Stomach (tissue), 9 donors: ENCODE data around the gene PDE3B. TPM values are rescaled to one million over a fixed set of nuclear protein-coding genes. Genes with fewer than 3 reads are reported as not detected.

Experiments
- DNase-seq, 2 donors: peaks; one replicate each; pipeline versions ENCODE4 v3.0.0 to v3.0.0-alpha.2; 2013 to 2019
- H3K27ac ChIP-seq, 5 donors: fragments of 200-600 bp in 4 of 5; sonication (generic) in 4 of 5; one replicate each; pipeline ENCODE4 v1.5.1; 2013 to 2019; ENCODE audit warnings: mild to moderate bottlenecking in 1 of 5, moderate library complexity in 1 of 5
- H3K27me3 ChIP-seq, 3 donors: fragments of 200-600 bp; sonication (generic); one replicate each; pipeline ENCODE4 v1.5.1; 2017 to 2019; ENCODE audit warnings: mixed run types in 1 of 3
- H3K36me3 ChIP-seq, 4 donors: fragments of 200-600 bp; sonication (generic); 1 replicate in 3 of 4; 2 replicates in 1 of 4; pipeline ENCODE4 v1.5.1; 2016 to 2019
- H3K4me1 ChIP-seq, 4 donors: fragments of 200-600 bp; sonication (generic); one replicate each; pipeline ENCODE4 v1.5.1; 2016 to 2019
- H3K4me3 ChIP-seq, 4 donors: fragments of 200-600 bp; sonication (generic) in 3 of 4; one replicate each; pipeline ENCODE4 v1.5.1; 2016 to 2019; ENCODE audit warnings: mild to moderate bottlenecking in 1 of 4
- H3K9me3 ChIP-seq, 4 donors: fragments of 200-600 bp; sonication (generic); one replicate each; pipeline ENCODE4 v1.5.1; 2016 to 2019
- CTCF ChIP-seq, 7 experiments: fragments of 450-650 bp in 4 of 7; fragments of 200-600 bp in 3 of 7; sonication (generic) in 3 of 7; IDR thresholded peaks; one replicate each; pipeline ENCODE4 v1.5.1; 2016 to 2019; ENCODE audit warnings: antibody characterized with exemption in 7 of 7, control low read depth in 2 of 7, mild to moderate bottlenecking in 1 of 7
- EP300 ChIP-seq: sonication (generic); formaldehyde crosslinking; IDR thresholded peaks from one replicate; pipeline ENCODE4 v1.6.1; 2017; ENCODE audit warnings: antibody characterized with exemption
- POLR2A ChIP-seq, 4 donors: fragments of 450-650 bp; IDR thresholded peaks; one replicate each; pipeline ENCODE4 v1.6.1; 2016; ENCODE audit warnings: antibody characterized with exemption in 4 of 4, control low read depth in 2 of 4, mild to moderate bottlenecking in 1 of 4, moderate library complexity in 1 of 4
- POLR2AphosphoS5 ChIP-seq, 3 donors: sonication (generic); formaldehyde crosslinking; IDR thresholded peaks; one replicate each; pipeline ENCODE4 v1.6.1; 2016; ENCODE audit warnings: antibody characterized with exemption in 3 of 3
- WGBS, 5 donors: extraction: QIAGEN DNeasy Blood & Tissue Kit in 3 of 5; methylation state at CpG; one replicate each; pipeline versions ENCODE4 v1.1.5 to v1.1.7; 2013 to 2018; 5-methylcytosine and 5-hydroxymethylcytosine counted together
- intact Hi-C: fragments of 100-400 bp; cut with DNase I; formaldehyde crosslinking; loops from one replicate; pipeline ENCODE4 v1.15.1; 2023; ENCODE audit warnings: low total_unique reads
- polyA plus RNA-seq, 3 donors: library from polyadenylated mRNA; stranded (reverse); fragments of 200-250 nt; gene quantifications; one replicate each; pipeline ENCODE4 v1.2.3, GENCODE V29; 2013
- total RNA-seq, 5 donors: library from RNA; depleted of rRNA; stranded (reverse); fragments of >200 nt; gene quantifications; one replicate each; pipeline versions ENCODE4 v1.1.0 to v1.2.3, GENCODE V29; 2014 to 2016
- donor health status: healthy with polysubstance abuse.
- donor health status: Bipolar disorder and iron deficiency.
- donor health status: healthy.

The PDE3B gene
- total and polyA plus RNA-seq, 8 donors, result 1.2 to 49.2 (median 14.2) TPM

GRCh38 chr11:14821031-14821430, 177.4 kb downstream of the PDE3B start:
- intact Hi-C loops, result no loop called here
- TF ChIP-seq POLR2A (IDR thresholded peaks at IDR 0.05) (no peak), POLR2AphosphoS5 (IDR thresholded peaks at IDR 0.05) (no peak), EP300 (no peak)
- no peak overlapping the region for H3K27ac ChIP-seq
- H3K36me3 ChIP-seq, result no peaks in the 10 kb centered on the region
- H3K4me3 ChIP-seq, result no peak overlapping the region
- H3K27me3 ChIP-seq, result no peaks in the 10 kb centered on the region
- no peaks in the 10 kb centered on the region for H3K4me1 ChIP-seq
- DNase-seq, result no peak
- no peaks in the 10 kb centered on the region for H3K9me3 ChIP-seq

DNA sequence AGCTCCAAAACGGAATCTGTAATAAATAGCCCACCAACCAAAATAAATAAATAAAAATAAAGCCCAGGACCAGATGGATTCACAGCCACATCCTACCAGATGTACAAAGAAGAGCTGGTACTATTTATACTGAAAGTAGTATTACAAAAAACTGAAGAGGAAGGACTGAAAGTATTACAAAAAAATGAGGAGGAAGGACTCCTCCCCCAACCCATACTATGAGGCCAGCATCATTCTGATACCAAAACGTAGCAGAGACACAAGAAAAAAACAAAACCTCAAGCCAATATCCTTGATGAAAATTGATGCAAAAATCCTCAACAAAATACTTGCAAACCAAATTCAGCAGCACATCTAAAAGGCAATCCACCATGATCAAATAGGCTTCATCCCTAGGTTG, 183.0 kb downstream of the PDE3B start:
- TF ChIP-seq EP300 (no peak), CTCF (IDR thresholded peaks at IDR 0.05) (no peak), POLR2A (IDR thresholded peaks at IDR 0.05) (no peak)
- Histone ChIP-seq H3K4me1 (no peaks in the 10 kb centered on the region), H3K9me3 (no peaks in the 10 kb centered on the region), H3K36me3 (no peaks in the 10 kb centered on the region), H3K27me3 (no peaks in the 10 kb centered on the region), H3K27ac (no peak overlapping the region), H3K4me3 (no peak overlapping the region)
- 78 to 90% (median 86%) methylated on average over 2 of the region's 2 CpGs for WGBS, 5 donors
- intact Hi-C loops, result no loop called here
- no peak for DNase-seq

GRCh38 chr11:14835496-14836492, 192.2 kb downstream of the PDE3B start:
- intact Hi-C loops, result no loop called here
- TF ChIP-seq EP300, result no peak
- no peak for TF ChIP-seq CTCF (IDR thresholded peaks at IDR 0.05)
- no peak for TF ChIP-seq POLR2A (IDR thresholded peaks at IDR 0.05)
- no peak for TF ChIP-seq POLR2AphosphoS5 (IDR thresholded peaks at IDR 0.05)
- H3K27ac ChIP-seq, result no peak overlapping the region

GRCh38 chr11:14842002-14842401, 198.4 kb downstream of the PDE3B start:
- Histone ChIP-seq H3K9me3 (no peaks in the 10 kb centered on the region), H3K27me3 (no peaks in the 10 kb centered on the region), H3K27ac (no peak overlapping the region), H3K36me3 (peaks cover 0 to 11% (median 0%) of the 10 kb centered on the region in 4 donors), H3K4me3 (no peak overlapping the region), H3K4me1 (no peaks in the 10 kb centered on the region)
- no peak for DNase-seq
- intact Hi-C loops, result no loop called here
- no peak for TF ChIP-seq POLR2AphosphoS5 (IDR thresholded peaks at IDR 0.05)
- no peak for TF ChIP-seq CTCF (IDR thresholded peaks at IDR 0.05)
- no peak for TF ChIP-seq EP300
- TF ChIP-seq POLR2A (IDR thresholded peaks at IDR 0.05), result no peak
- 92 to 97% (median 94%) methylated on average over 3 of the region's 3 CpGs for WGBS, 5 donors

More at GRCh38 chr11:14835496-14836492, 192.2 kb downstream of the PDE3B start:
- no peaks in the 10 kb centered on the region for H3K9me3 ChIP-seq
- H3K4me1 ChIP-seq, result no peaks in the 10 kb centered on the region
- H3K4me3 ChIP-seq, result no peak overlapping the region
- no peaks in the 10 kb centered on the region for H3K27me3 ChIP-seq
- no peaks in the 10 kb centered on the region for H3K36me3 ChIP-seq
- DNase-seq, result no peak
